ENCODE data around the gene CELSR2. TPM values are rescaled to one million over a fixed set of nuclear protein-coding genes. Genes with fewer than 3 reads are reported as not detected.

Gene CELSR2
- polyA plus RNA-seq (2013): 0.15 TPM

DNA sequence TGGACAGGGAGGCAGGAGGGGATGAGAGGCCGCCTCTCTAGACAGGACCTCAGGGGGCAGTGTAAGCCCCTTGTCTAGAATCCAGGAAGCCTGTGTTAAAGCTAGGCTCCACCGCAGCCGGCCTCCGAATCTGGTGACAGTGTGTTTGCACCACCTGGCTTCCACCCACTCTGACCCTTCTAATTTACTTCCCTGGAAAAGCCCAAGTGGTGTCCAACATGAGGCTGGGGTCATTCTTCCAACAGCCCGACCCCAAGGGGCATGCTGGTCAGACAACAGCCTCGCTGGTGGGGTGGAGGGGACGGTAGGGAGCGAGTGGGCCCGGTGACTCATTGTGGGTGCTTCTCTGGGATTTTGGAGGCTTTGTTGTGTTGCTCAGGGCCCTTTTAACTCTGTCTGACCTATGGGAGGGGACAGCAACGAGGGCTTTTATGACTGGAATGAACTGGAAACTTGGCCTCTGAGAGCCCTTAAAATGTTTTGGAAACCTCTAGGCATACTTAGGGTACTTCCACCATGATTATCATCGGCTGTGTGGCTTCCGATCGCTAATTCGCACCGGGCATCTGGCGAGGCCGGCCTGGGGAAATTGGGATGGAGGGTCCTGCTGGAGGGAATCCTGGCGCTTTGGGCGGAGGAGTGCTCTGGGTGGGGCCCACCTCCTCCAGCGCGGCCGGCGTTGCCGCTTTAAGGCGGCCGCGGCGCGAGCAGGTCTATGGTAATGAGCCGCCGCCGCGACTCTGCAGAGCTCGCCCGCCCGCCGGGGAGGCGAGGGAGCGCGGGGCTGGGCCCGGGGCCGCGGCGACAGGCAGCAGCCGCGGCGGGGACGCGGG is at the start of gene CELSR2:
Gene CELSR2 (plus strand): TSS at position 743 of the 833 bp plus-strand sequence. CDS start 541 bp downstream, outside the sequence.
- Histone ChIP-seq H3K27ac (ENCODE audit: insufficient read depth in 1 of 2, low read depth in 1 of 2, low read length in 2 of 2, poor library complexity in 1 of 2, severe bottlenecking in 2 of 2) (no peak within 1 kb of the TSS), H3K4me3 (ENCODE audit: control insufficient read depth in 1 of 7, extremely low read depth in 1 of 7, insufficient read depth in 4 of 7, low read depth in 2 of 7, low read length in 6 of 7) (peak within 1 kb of the TSS in 5 of 7 experiments; percentile 55 to 66 (median 61)), H3K27me3 (replicated peaks in 2 of 5; ENCODE audit: control insufficient read depth in 4 of 5, insufficient read depth in 5 of 5, low read length in 4 of 5) (peaks cover 0 to 89% (median 20%) of the 10 kb centered on the region in 5 experiments), H3K9me3 (ENCODE audit: control extremely low read depth in 1 of 5, control insufficient read depth in 4 of 5, insufficient read depth in 2 of 5, low read depth in 1 of 5, low read length in 4 of 5) (peaks cover 0 to 2% (median 0%) of the 10 kb centered on the region in 5 experiments), H3K36me3 (ENCODE audit: control insufficient read depth in 4 of 4, insufficient read depth in 4 of 4, low read length in 3 of 4) (no peaks in the 10 kb centered on the region), H3K4me1 (ENCODE audit: control extremely low read depth in 1 of 4, control insufficient read depth in 4 of 4, insufficient read depth in 4 of 4, low read length in 3 of 4) (peaks cover 0 to 13% (median 9%) of the 10 kb centered on the region in 4 experiments)
- 5% methylated on average over 33 of the region's 49 CpGs for WGBS (ENCODE audit: insufficient coverage)
- DNase-seq: peak; percentile 44 to 80 (median 70)
- CTCF ChIA-PET: interaction anchor here (1.4 kb wide), 1 partner anchor 10 kb away, joined by 5 read pairs; no protein-coding TSS in a partner anchor
- POLR2A ChIA-PET: no interaction called here

- POLR2A ChIA-PET: no interaction called here
- peak in 2 of 3 donors; percentile 33 to 41 for DNase-seq
- Histone ChIP-seq H3K36me3 (ENCODE audit: control insufficient read depth in 4 of 4, insufficient read depth in 4 of 4, low read length in 3 of 4) (no peaks in the 10 kb centered on the region), H3K27me3 (replicated peaks in 2 of 5; ENCODE audit: control insufficient read depth in 4 of 5, insufficient read depth in 5 of 5, low read length in 4 of 5) (peaks cover 0 to 82% (median 31%) of the 10 kb centered on the region in 5 experiments), H3K4me1 (ENCODE audit: control extremely low read depth in 1 of 4, control insufficient read depth in 4 of 4, insufficient read depth in 4 of 4, low read length in 3 of 4) (peaks cover 2 to 6% (median 4%) of the 10 kb centered on the region in 4 experiments), H3K4me3 (ENCODE audit: control insufficient read depth in 1 of 7, extremely low read depth in 1 of 7, insufficient read depth in 4 of 7, low read depth in 2 of 7, low read length in 6 of 7) (peak overlapping the region in 3 of 7 experiments; percentile 15 to 46 (median 43)), H3K27ac (ENCODE audit: insufficient read depth in 1 of 2, low read depth in 1 of 2, low read length in 2 of 2, poor library complexity in 1 of 2, severe bottlenecking in 2 of 2) (no peak overlapping the region), H3K9me3 (ENCODE audit: control extremely low read depth in 1 of 5, control insufficient read depth in 4 of 5, insufficient read depth in 2 of 5, low read depth in 1 of 5, low read length in 4 of 5) (no peaks in the 10 kb centered on the region)
- CTCF ChIA-PET: interaction anchor here (0.7 to 1.4 kb wide), 6 partner anchors 8 to 200 kb away, joined by 3 to 7 read pairs (median 3); a partner anchor contains a TSS
- WGBS (ENCODE audit: insufficient coverage): 26% methylated on average over 9 of the region's 10 CpGs
Observed at GRCh38 chr1:109199710-109200109, 49.6 kb upstream of the CELSR2 start.

DNA sequence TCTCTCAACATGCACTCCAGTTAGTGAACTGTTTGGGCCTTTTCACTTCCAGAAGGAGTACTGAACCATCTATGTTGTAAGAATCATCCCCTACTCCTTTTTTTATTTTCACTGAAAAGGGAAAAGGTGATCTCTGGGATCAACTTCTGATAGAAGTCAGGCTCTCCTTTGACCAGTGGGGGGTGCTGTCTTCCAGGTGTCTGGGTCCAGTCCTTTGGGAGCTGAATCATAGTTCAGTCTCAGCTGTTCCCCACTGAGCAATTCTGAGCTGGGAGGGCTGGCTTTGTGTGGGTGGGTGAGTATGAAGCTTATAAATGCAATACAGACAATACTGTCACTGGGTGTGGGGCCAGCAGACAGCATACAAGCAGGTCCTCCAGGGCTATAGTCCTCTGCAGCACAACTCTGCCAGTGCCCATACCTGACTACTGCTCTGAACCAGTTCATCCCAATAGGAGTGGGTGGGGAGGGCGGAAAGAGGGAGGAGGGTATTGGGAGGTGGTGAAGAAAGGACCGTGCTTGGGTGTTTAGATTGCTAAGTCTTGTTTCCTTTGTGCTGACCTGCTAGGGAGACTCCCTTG is 48.1 kb upstream of the CELSR2 start:
- ChIA-PET POLR2A (no interaction called here), CTCF (interaction anchor here (0.8 to 1.6 kb wide), 7 partner anchors 10 to 282 kb away, joined by 3 to 5 read pairs (median 3); no protein-coding TSS in a partner anchor)
- Histone ChIP-seq H3K36me3 (ENCODE audit: control insufficient read depth in 4 of 4, insufficient read depth in 4 of 4, low read length in 3 of 4) (no peaks in the 10 kb centered on the region), H3K27me3 (replicated peaks in 2 of 5; ENCODE audit: control insufficient read depth in 4 of 5, insufficient read depth in 5 of 5, low read length in 4 of 5) (peaks cover 0 to 90% (median 42%) of the 10 kb centered on the region in 5 experiments), H3K27ac (ENCODE audit: insufficient read depth in 1 of 2, low read depth in 1 of 2, low read length in 2 of 2, poor library complexity in 1 of 2, severe bottlenecking in 2 of 2) (no peak overlapping the region), H3K9me3 (ENCODE audit: control extremely low read depth in 1 of 5, control insufficient read depth in 4 of 5, insufficient read depth in 2 of 5, low read depth in 1 of 5, low read length in 4 of 5) (no peaks in the 10 kb centered on the region), H3K4me1 (ENCODE audit: control extremely low read depth in 1 of 4, control insufficient read depth in 4 of 4, insufficient read depth in 4 of 4, low read length in 3 of 4) (peaks cover 2 to 6% (median 4%) of the 10 kb centered on the region in 4 experiments), H3K4me3 (ENCODE audit: control insufficient read depth in 1 of 7, extremely low read depth in 1 of 7, insufficient read depth in 4 of 7, low read depth in 2 of 7, low read length in 6 of 7) (no peak overlapping the region)
- DNase-seq: peak; percentile 36 to 53 (median 47)
- WGBS (ENCODE audit: insufficient coverage): 43% methylated on average over 1 of the region's 2 CpGs

GRCh38 chr1:109204484-109204883 is 44.9 kb upstream of the CELSR2 start:
- CTCF ChIA-PET: interaction anchor here (1.5 to 3.2 kb wide), 2 partner anchors 11 kb away, joined by 3 to 19 read pairs; no protein-coding TSS in a partner anchor
- Histone ChIP-seq H3K4me3 (ENCODE audit: control insufficient read depth in 1 of 7, extremely low read depth in 1 of 7, insufficient read depth in 4 of 7, low read depth in 2 of 7, low read length in 6 of 7) (no peak overlapping the region), H3K27me3 (replicated peaks in 2 of 5; ENCODE audit: control insufficient read depth in 4 of 5, insufficient read depth in 5 of 5, low read length in 4 of 5) (peaks cover 0 to 88% (median 39%) of the 10 kb centered on the region in 5 experiments), H3K36me3 (ENCODE audit: control insufficient read depth in 4 of 4, insufficient read depth in 4 of 4, low read length in 3 of 4) (no peaks in the 10 kb centered on the region), H3K4me1 (ENCODE audit: control extremely low read depth in 1 of 4, control insufficient read depth in 4 of 4, insufficient read depth in 4 of 4, low read length in 3 of 4) (peaks cover 3 to 16% (median 10%) of the 10 kb centered on the region in 4 experiments), H3K9me3 (ENCODE audit: control extremely low read depth in 1 of 5, control insufficient read depth in 4 of 5, insufficient read depth in 2 of 5, low read depth in 1 of 5, low read length in 4 of 5) (no peaks in the 10 kb centered on the region), H3K27ac (ENCODE audit: insufficient read depth in 1 of 2, low read depth in 1 of 2, low read length in 2 of 2, poor library complexity in 1 of 2, severe bottlenecking in 2 of 2) (no peak overlapping the region)
- DNase-seq: peak in 2 of 3 donors; percentile 27 to 28
- 17% methylated on average over 5 of the region's 5 CpGs for WGBS (ENCODE audit: insufficient coverage)
- POLR2A ChIA-PET: no interaction called here

GRCh38 chr1:109206339-109206738 is 43.0 kb upstream of the CELSR2 start:
- CTCF ChIA-PET: interaction anchor here (1.2 to 3.2 kb wide), 2 partner anchors 13 to 17 kb away, joined by 4 to 19 read pairs; no protein-coding TSS in a partner anchor
- DNase-seq: no peak
- Histone ChIP-seq H3K36me3 (ENCODE audit: control insufficient read depth in 4 of 4, insufficient read depth in 4 of 4, low read length in 3 of 4) (no peaks in the 10 kb centered on the region), H3K4me1 (ENCODE audit: control extremely low read depth in 1 of 4, control insufficient read depth in 4 of 4, insufficient read depth in 4 of 4, low read length in 3 of 4) (peaks cover 3 to 12% (median 8%) of the 10 kb centered on the region in 4 experiments), H3K27ac (ENCODE audit: insufficient read depth in 1 of 2, low read depth in 1 of 2, low read length in 2 of 2, poor library complexity in 1 of 2, severe bottlenecking in 2 of 2) (no peak overlapping the region), H3K27me3 (replicated peaks in 2 of 5; ENCODE audit: control insufficient read depth in 4 of 5, insufficient read depth in 5 of 5, low read length in 4 of 5) (peaks cover 0 to 88% (median 39%) of the 10 kb centered on the region in 5 experiments), H3K4me3 (ENCODE audit: control insufficient read depth in 1 of 7, extremely low read depth in 1 of 7, insufficient read depth in 4 of 7, low read depth in 2 of 7, low read length in 6 of 7) (no peak overlapping the region), H3K9me3 (ENCODE audit: control extremely low read depth in 1 of 5, control insufficient read depth in 4 of 5, insufficient read depth in 2 of 5, low read depth in 1 of 5, low read length in 4 of 5) (no peaks in the 10 kb centered on the region)
- WGBS (ENCODE audit: insufficient coverage): no CpG with 5 or more reads among the region's 2 CpGs
- POLR2A ChIA-PET: interaction anchor here (0.6 kb wide), 1 partner anchor 67 kb away, joined by 3 read pairs; no protein-coding TSS in a partner anchor

DNA sequence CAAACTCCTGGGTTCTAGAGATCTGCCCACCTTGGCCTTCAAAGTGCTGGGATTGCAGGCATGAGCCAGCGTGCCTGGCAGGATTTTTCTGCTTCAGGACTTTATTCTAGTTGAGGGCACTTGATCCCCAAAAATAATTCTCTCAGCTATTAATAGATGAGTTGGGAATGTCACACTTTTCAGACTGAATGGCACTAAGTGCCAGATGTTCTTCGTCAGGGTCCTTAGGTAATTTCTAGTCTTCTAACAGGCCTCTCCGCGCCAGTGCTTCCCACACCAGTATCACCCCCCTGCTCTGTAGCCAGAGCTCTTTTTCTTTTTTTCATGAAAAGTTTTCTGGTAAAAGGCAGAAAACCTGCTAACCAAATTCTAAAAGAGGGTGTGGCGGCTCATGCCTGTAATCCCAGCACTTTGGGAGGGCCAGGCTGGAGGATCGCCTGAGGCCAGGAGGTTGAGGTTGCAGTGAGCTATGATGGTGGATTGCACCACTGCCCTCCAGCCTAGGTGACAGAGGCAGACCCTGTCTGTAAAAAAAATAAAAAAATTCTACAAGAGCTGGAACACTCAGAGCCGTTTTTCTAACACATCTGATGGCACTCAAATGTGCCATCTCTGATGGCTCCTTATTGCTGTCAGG is 41.8 kb upstream of the CELSR2 start:
- CTCF ChIA-PET: interaction anchor here (0.7 to 3.2 kb wide), 3 partner anchors 8 to 87 kb away, joined by 3 to 19 read pairs (median 7); no protein-coding TSS in a partner anchor
- Histone ChIP-seq H3K27me3 (replicated peaks in 2 of 5; ENCODE audit: control insufficient read depth in 4 of 5, insufficient read depth in 5 of 5, low read length in 4 of 5) (peaks cover 0 to 90% (median 46%) of the 10 kb centered on the region in 5 experiments), H3K4me1 (ENCODE audit: control extremely low read depth in 1 of 4, control insufficient read depth in 4 of 4, insufficient read depth in 4 of 4, low read length in 3 of 4) (peaks cover 3 to 12% (median 8%) of the 10 kb centered on the region in 4 experiments), H3K27ac (ENCODE audit: insufficient read depth in 1 of 2, low read depth in 1 of 2, low read length in 2 of 2, poor library complexity in 1 of 2, severe bottlenecking in 2 of 2) (no peak overlapping the region), H3K36me3 (ENCODE audit: control insufficient read depth in 4 of 4, insufficient read depth in 4 of 4, low read length in 3 of 4) (no peaks in the 10 kb centered on the region), H3K9me3 (ENCODE audit: control extremely low read depth in 1 of 5, control insufficient read depth in 4 of 5, insufficient read depth in 2 of 5, low read depth in 1 of 5, low read length in 4 of 5) (no peaks in the 10 kb centered on the region), H3K4me3 (ENCODE audit: control insufficient read depth in 1 of 7, extremely low read depth in 1 of 7, insufficient read depth in 4 of 7, low read depth in 2 of 7, low read length in 6 of 7) (no peak overlapping the region)
- no peak for DNase-seq
- 94% methylated on average over 7 of the region's 7 CpGs for WGBS (ENCODE audit: insufficient coverage)
- POLR2A ChIA-PET: interaction anchor here (0.7 kb wide), 1 partner anchor 120 kb away, joined by 3 read pairs; no protein-coding TSS in a partner anchor
